ENCODE results near the gene ADK. TPM values are rescaled to one million over a fixed set of nuclear protein-coding genes. Genes with fewer than 3 reads are reported as not detected.

Gene ADK
- total and polyA plus RNA-seq, 2 of the 13 experiments (the other 11 are each of a cell fraction or from before 2014, with no cell fraction given), result 48.6 to 79.1 TPM

DNA sequence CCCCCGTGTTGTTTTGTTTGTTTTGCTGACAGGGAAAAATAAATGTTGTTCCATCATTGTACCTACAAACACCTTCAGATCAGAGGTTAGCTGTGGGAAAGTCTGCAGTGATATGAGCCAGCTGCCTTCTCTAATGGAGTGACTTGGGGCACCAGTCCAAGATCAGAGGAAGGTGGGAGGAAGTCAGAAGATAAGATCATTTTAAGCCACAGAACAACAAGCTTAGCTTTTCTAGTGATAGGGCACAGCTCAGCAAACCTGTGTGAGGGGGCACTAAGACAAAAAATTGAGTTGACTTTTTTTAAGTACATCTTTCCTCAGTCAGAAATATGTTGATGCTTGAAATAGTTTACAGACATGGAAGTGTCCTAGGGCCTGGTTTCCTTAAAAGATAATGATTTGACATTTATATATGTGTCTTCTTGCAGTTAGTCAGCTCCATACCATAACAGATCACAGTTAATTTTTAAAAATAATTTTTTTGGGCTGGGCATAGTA, 435.1 kb downstream of the ADK start:
- H3K27me3 ChIP-seq (ENCODE audit: control insufficient read depth in 1 of 2, insufficient read depth in 2 of 2, low read length in 2 of 2), result no peaks in the 10 kb centered on the region

More for the DNA sequence above, 435.1 kb downstream of the ADK start:
- ATAC-seq (no peak), DNase-seq (ENCODE audit: low spot score) (no peak), FAIRE-seq (no peak)
- Histone ChIP-seq H2AFZ (ENCODE audit: low read length) (no peak overlapping the region), H3K36me3 (replicated peaks in 1 of 2; ENCODE audit: control insufficient read depth in 1 of 2, insufficient read depth in 2 of 2, low read length in 2 of 2) (peaks cover 2 to 4% of the 10 kb centered on the region in 2 experiments; a peak in 1 of 5 replicates), H3K4me1 (ENCODE audit: insufficient read depth, low read length) (peaks cover 25% of the 10 kb centered on the region), H3K4me3 (replicated peaks in 1 of 3; ENCODE audit: insufficient read depth in 1 of 3, low read depth in 2 of 3, low read length in 3 of 3) (no peak overlapping the region), H3K79me2 (ENCODE audit: insufficient read depth, low read length) (no peaks in the 10 kb centered on the region), H4K20me1 (ENCODE audit: insufficient read depth, low read length) (no peaks in the 10 kb centered on the region), H3K9ac (ENCODE audit: insufficient read depth, low read depth, low read length) (no peak overlapping the region), H3K4me2 (ENCODE audit: low read depth, low read length) (no peak overlapping the region), H3K27ac (ENCODE audit: extremely low read length, insufficient read depth, low read length) (peak overlapping the region; percentile 8), H3K9me3 (ENCODE audit: low read length) (no peaks in the 10 kb centered on the region)
- ChIA-PET POLR2A (no interaction called here), CTCF (ENCODE audit: low intra/inter-chr PET ratio, low total read pairs) (no interaction called here)
- 20% methylated on average over 1 of the region's 1 CpG for WGBS (ENCODE audit: low lambda C conversion rate)
- BruUV-seq (replicated peaks), result no TSS peak
- in situ Hi-C loops (cut with HindIII; ENCODE audit: extremely low pct_ligation_motif_present, low pct_unique_long_range_greater_than_20kb) (no loop called here), intact Hi-C loops (cut with micrococcal nuclease; ENCODE audit: unreplicated experiment) (no loop called here)
- TF ChIP-seq MAFK (conservative IDR thresholded peaks at IDR 0.05 in 1 of 2, IDR thresholded peaks at IDR 0.05 in 1 of 2; ENCODE audit: low read length in 2 of 2) (peak; percentile 67 to 85), BORCS8-MEF2B (CRISPR knock-in tag; IDR thresholded peaks at IDR 0.05) (no peak), MAFF (IDR thresholded peaks at IDR 0.05; ENCODE audit: low read depth, low read length) (peak; percentile 78), CEBPG (CRISPR knock-in tag; IDR thresholded peaks at IDR 0.05) (no peak), ATF7-NPFF (CRISPR knock-in tag; IDR thresholded peaks at IDR 0.05; ENCODE audit: low read depth) (no peak), NFE2 (CRISPR knock-in tag; IDR thresholded peaks at IDR 0.05) (no peak), FOXP1 (IDR thresholded peaks at IDR 0.05) (no peak), FOXP1 (CRISPR knock-in tag; IDR thresholded peaks at IDR 0.05) (0 out of 2 replicates have a peak, but pooled peaks have one; percentile 13), ZNF564 (CRISPR knock-in tag; IDR thresholded peaks at IDR 0.05) (no peak), ZC3H4 (CRISPR knock-in tag; IDR thresholded peaks at IDR 0.05; ENCODE audit: borderline replicate concordance) (no peak), MYNN (CRISPR knock-in tag; IDR thresholded peaks at IDR 0.05; ENCODE audit: low read depth) (no peak), SOX5 (CRISPR knock-in tag; IDR thresholded peaks at IDR 0.05; ENCODE audit: borderline replicate concordance) (no peak)
- TF ChIP-seq, protein P1, sequence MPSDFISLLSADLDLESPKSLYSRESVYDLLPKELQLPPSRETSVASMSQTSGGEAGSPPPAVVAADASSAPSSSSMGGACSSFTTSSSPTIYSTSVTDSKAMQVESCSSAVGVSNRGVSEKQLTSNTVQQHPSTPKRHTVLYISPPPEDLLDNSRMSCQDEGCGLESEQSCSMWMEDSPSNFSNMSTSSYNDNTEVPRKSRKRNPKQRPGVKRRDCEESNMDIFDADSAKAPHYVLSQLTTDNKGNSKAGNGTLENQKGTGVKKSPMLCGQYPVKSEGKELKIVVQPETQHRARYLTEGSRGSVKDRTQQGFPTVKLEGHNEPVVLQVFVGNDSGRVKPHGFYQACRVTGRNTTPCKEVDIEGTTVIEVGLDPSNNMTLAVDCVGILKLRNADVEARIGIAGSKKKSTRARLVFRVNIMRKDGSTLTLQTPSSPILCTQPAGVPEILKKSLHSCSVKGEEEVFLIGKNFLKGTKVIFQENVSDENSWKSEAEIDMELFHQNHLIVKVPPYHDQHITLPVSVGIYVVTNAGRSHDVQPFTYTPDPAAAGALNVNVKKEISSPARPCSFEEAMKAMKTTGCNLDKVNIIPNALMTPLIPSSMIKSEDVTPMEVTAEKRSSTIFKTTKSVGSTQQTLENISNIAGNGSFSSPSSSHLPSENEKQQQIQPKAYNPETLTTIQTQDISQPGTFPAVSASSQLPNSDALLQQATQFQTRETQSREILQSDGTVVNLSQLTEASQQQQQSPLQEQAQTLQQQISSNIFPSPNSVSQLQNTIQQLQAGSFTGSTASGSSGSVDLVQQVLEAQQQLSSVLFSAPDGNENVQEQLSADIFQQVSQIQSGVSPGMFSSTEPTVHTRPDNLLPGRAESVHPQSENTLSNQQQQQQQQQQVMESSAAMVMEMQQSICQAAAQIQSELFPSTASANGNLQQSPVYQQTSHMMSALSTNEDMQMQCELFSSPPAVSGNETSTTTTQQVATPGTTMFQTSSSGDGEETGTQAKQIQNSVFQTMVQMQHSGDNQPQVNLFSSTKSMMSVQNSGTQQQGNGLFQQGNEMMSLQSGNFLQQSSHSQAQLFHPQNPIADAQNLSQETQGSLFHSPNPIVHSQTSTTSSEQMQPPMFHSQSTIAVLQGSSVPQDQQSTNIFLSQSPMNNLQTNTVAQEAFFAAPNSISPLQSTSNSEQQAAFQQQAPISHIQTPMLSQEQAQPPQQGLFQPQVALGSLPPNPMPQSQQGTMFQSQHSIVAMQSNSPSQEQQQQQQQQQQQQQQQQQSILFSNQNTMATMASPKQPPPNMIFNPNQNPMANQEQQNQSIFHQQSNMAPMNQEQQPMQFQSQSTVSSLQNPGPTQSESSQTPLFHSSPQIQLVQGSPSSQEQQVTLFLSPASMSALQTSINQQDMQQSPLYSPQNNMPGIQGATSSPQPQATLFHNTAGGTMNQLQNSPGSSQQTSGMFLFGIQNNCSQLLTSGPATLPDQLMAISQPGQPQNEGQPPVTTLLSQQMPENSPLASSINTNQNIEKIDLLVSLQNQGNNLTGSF (CRISPR knock-in tag; IDR thresholded peaks at IDR 0.05), result no peak
- TF ChIP-seq, protein P2, sequence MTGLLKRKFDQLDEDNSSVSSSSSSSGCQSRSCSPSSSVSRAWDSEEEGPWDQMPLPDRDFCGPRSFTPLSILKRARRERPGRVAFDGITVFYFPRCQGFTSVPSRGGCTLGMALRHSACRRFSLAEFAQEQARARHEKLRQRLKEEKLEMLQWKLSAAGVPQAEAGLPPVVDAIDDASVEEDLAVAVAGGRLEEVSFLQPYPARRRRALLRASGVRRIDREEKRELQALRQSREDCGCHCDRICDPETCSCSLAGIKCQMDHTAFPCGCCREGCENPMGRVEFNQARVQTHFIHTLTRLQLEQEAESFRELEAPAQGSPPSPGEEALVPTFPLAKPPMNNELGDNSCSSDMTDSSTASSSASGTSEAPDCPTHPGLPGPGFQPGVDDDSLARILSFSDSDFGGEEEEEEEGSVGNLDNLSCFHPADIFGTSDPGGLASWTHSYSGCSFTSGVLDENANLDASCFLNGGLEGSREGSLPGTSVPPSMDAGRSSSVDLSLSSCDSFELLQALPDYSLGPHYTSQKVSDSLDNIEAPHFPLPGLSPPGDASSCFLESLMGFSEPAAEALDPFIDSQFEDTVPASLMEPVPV (CRISPR knock-in tag; IDR thresholded peaks at IDR 0.05), result no peak
- TF ChIP-seq, protein P3, sequence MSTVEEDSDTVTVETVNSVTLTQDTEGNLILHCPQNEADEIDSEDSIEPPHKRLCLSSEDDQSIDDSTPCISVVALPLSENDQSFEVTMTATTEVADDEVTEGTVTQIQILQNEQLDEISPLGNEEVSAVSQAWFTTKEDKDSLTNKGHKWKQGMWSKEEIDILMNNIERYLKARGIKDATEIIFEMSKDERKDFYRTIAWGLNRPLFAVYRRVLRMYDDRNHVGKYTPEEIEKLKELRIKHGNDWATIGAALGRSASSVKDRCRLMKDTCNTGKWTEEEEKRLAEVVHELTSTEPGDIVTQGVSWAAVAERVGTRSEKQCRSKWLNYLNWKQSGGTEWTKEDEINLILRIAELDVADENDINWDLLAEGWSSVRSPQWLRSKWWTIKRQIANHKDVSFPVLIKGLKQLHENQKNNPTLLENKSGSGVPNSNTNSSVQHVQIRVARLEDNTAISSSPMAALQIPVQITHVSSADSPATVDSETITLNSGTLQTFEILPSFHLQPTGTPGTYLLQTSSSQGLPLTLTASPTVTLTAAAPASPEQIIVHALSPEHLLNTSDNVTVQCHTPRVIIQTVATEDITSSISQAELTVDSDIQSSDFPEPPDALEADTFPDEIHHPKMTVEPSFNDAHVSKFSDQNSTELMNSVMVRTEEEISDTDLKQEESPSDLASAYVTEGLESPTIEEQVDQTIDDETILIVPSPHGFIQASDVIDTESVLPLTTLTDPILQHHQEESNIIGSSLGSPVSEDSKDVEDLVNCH (CRISPR knock-in tag; IDR thresholded peaks at IDR 0.05), result no peak
